ENCODE data around the gene GOT2.
"Not testable (repeated sequence)": the region's sequence is repeated elsewhere in the genome, so short reads cannot be mapped to it uniquely, and the experiment has no call there.

Gene GOT2

GRCh38 chr16:58684354-58685083 is 49.6 kb downstream of the GOT2 start, which contains the start of gene SLC38A7:
TSS of gene SLC38A7 (minus strand) at chr16:58684770. CDS start at chr16:58680126, 4,644 bp downstream.
- H3K4me1 Mint-ChIP-seq (ENCODE audit: low read depth): peaks cover 13% of the 10 kb centered on the region
- H3K27ac Mint-ChIP-seq: peak within 1 kb of the TSS; percentile 77
- peak within 1 kb of the TSS; percentile 85 for H3K4me3 Mint-ChIP-seq
- no peaks in the 10 kb centered on the region for H3K9me3 Mint-ChIP-seq
- peaks cover 1% of the 10 kb centered on the region for H3K27me3 Mint-ChIP-seq (ENCODE audit: low read depth)
- H3K36me3 Mint-ChIP-seq (ENCODE audit: low read depth): peaks cover 2% of the 10 kb centered on the region

- Mint-ChIP-seq H3K27me3 (ENCODE audit: low read depth) (no peaks in the 10 kb centered on the region), H3K9me3 (no peaks in the 10 kb centered on the region), H3K36me3 (ENCODE audit: low read depth) (peaks cover 2% of the 10 kb centered on the region), H3K4me1 (ENCODE audit: low read depth) (peaks cover 13% of the 10 kb centered on the region), H3K4me3 (peak overlapping the region; percentile 85), H3K27ac (peak overlapping the region; percentile 53)
Observed at GRCh38 chr16:58684001-58684353, 50.1 kb downstream of the GOT2 start.

GRCh38 chr16:58679763-58680162 is 54.4 kb downstream of the GOT2 start:
- Mint-ChIP-seq H3K9me3 (no peaks in the 10 kb centered on the region), H3K27ac (no peak overlapping the region), H3K4me1 (ENCODE audit: low read depth) (peaks cover 13% of the 10 kb centered on the region), H3K36me3 (ENCODE audit: low read depth) (peaks cover 4% of the 10 kb centered on the region), H3K4me3 (no peak overlapping the region), H3K27me3 (ENCODE audit: low read depth) (no peaks in the 10 kb centered on the region)

- Mint-ChIP-seq H3K27ac (no peak overlapping the region), H3K27me3 (ENCODE audit: low read depth) (no peaks in the 10 kb centered on the region), H3K4me3 (no peak overlapping the region), H3K36me3 (ENCODE audit: low read depth) (peaks cover 4% of the 10 kb centered on the region), H3K9me3 (no peaks in the 10 kb centered on the region), H3K4me1 (ENCODE audit: low read depth) (peaks cover 10% of the 10 kb centered on the region)
Observed at GRCh38 chr16:58678716-58679115, 55.4 kb downstream of the GOT2 start.

- Mint-ChIP-seq H3K27me3 (ENCODE audit: low read depth) (no peaks in the 10 kb centered on the region), H3K36me3 (ENCODE audit: low read depth) (peaks cover 4% of the 10 kb centered on the region), H3K27ac (no peak overlapping the region), H3K4me1 (ENCODE audit: low read depth) (peaks cover 6% of the 10 kb centered on the region), H3K4me3 (no peak overlapping the region), H3K9me3 (no peaks in the 10 kb centered on the region)
Observed at GRCh38 chr16:58678269-58678668, 55.8 kb downstream of the GOT2 start.

- Mint-ChIP-seq H3K27me3 (ENCODE audit: low read depth) (no peaks in the 10 kb centered on the region), H3K9me3 (no peaks in the 10 kb centered on the region), H3K4me1 (ENCODE audit: low read depth) (no peaks in the 10 kb centered on the region), H3K36me3 (ENCODE audit: low read depth) (peaks cover 5% of the 10 kb centered on the region), H3K27ac (no peak overlapping the region), H3K4me3 (no peak overlapping the region)
Observed at GRCh38 chr16:58670946-58671583, 63.1 kb downstream of the GOT2 start.

- Mint-ChIP-seq H3K27ac (no peak overlapping the region), H3K4me3 (no peak overlapping the region), H3K9me3 (no peaks in the 10 kb centered on the region), H3K36me3 (ENCODE audit: low read depth) (peaks cover 3% of the 10 kb centered on the region), H3K27me3 (ENCODE audit: low read depth) (no peaks in the 10 kb centered on the region), H3K4me1 (ENCODE audit: low read depth) (no peaks in the 10 kb centered on the region)
Observed at GRCh38 chr16:58670177-58670576, 63.9 kb downstream of the GOT2 start.

GRCh38 chr16:58665200-58665599 is 68.9 kb downstream of the GOT2 start:
- Mint-ChIP-seq H3K27me3 (ENCODE audit: low read depth) (no peaks in the 10 kb centered on the region), H3K9me3 (no peaks in the 10 kb centered on the region), H3K27ac (no peak overlapping the region), H3K4me1 (ENCODE audit: low read depth) (no peaks in the 10 kb centered on the region), H3K4me3 (no peak overlapping the region), H3K36me3 (ENCODE audit: low read depth) (peaks cover 3% of the 10 kb centered on the region)

- Mint-ChIP-seq H3K27ac (no peak overlapping the region), H3K4me1 (ENCODE audit: low read depth) (peaks cover 1% of the 10 kb centered on the region)
Observed at GRCh38 chr16:58661199-58661830, 72.8 kb downstream of the GOT2 start.

GRCh38 chr16:58659911-58660310 is 74.2 kb downstream of the GOT2 start:
- H3K4me1 Mint-ChIP-seq (ENCODE audit: low read depth); H3K9me3 Mint-ChIP-seq; H3K4me3 Mint-ChIP-seq; H3K27me3 Mint-ChIP-seq (ENCODE audit: low read depth); H3K27ac Mint-ChIP-seq; H3K36me3 Mint-ChIP-seq (ENCODE audit: low read depth): not testable (repeated sequence)

More at GRCh38 chr16:58661199-58661830, 72.8 kb downstream of the GOT2 start:
- Mint-ChIP-seq H3K27me3 (ENCODE audit: low read depth) (no peaks in the 10 kb centered on the region), H3K9me3 (no peaks in the 10 kb centered on the region), H3K4me3 (no peak overlapping the region), H3K36me3 (ENCODE audit: low read depth) (no peaks in the 10 kb centered on the region)

- no peaks in the 10 kb centered on the region for H3K36me3 Mint-ChIP-seq (ENCODE audit: low read depth)
- no peaks in the 10 kb centered on the region for H3K27me3 Mint-ChIP-seq (ENCODE audit: low read depth)
- H3K9me3 Mint-ChIP-seq: no peaks in the 10 kb centered on the region
- H3K27ac Mint-ChIP-seq: no peak overlapping the region
- H3K4me1 Mint-ChIP-seq (ENCODE audit: low read depth): peaks cover 1% of the 10 kb centered on the region
- no peak overlapping the region for H3K4me3 Mint-ChIP-seq
Observed at GRCh38 chr16:58658796-58659211, 75.3 kb downstream of the GOT2 start.
